Neural progenitor cell (in vitro differentiated cells): ENCODE data around the gene ZNF277. TPM values are rescaled to one million over a fixed set of nuclear protein-coding genes. Genes with fewer than 3 reads are reported as not detected.

Source experiments
- DNase-seq: peaks from one replicate; pipeline ENCODE4 v3.0.0-alpha.2; 2016; ENCODE audit warnings: low spot score
- H2AFZ ChIP-seq: fragments of 200-600 bp; sonication (generic); replicated peaks from 2 replicates; pipeline ENCODE4 v1.6.1; 2016; ENCODE audit warnings: antibody characterized with exemption
- H3F3A ChIP-seq: fragments of 200-600 bp; sonication (generic); 2 replicates; pipeline ENCODE4 v1.6.1; 2016; ENCODE audit warnings: antibody characterized with exemption, low read depth
- H3K27ac ChIP-seq: fragments of 200-600 bp; sonication (generic); 2 replicates; pipeline ENCODE4 v1.5.1; 2016; ENCODE audit warnings: mild to moderate bottlenecking
- H3K27me3 ChIP-seq: fragments of 200-600 bp; sonication (generic); 2 replicates; pipeline ENCODE4 v1.6.1; 2016; ENCODE audit warnings: mild to moderate bottlenecking, moderate library complexity
- H3K36me3 ChIP-seq: fragments of 200-600 bp; sonication (generic); 2 replicates; pipeline ENCODE4 v1.5.1; 2016
- H3K4me1 ChIP-seq: fragments of 200-600 bp; sonication (generic); 2 replicates; pipeline ENCODE4 v1.6.1; 2016; ENCODE audit warnings: mixed run types
- H3K4me2 ChIP-seq: fragments of 200-600 bp; sonication (generic); 2 replicates; pipeline ENCODE4 v1.6.1; 2016
- H3K4me3 ChIP-seq: fragments of 200-600 bp; sonication (generic); 2 replicates; pipeline ENCODE4 v1.5.1; 2016
- H3K79me2 ChIP-seq: fragments of 200-600 bp; sonication (generic); 2 replicates; pipeline ENCODE4 v1.6.1; 2016; ENCODE audit warnings: low read depth
- H3K9ac ChIP-seq: fragments of 200-600 bp; sonication (generic); 2 replicates; pipeline ENCODE4 v1.6.1; 2016
- H3K9me3 ChIP-seq: fragments of 200-600 bp; sonication (generic); 2 replicates; pipeline ENCODE4 v1.5.1; 2016; ENCODE audit warnings: low read depth
- H4K20me1 ChIP-seq: fragments of 200-600 bp; sonication (generic); 2 replicates; pipeline ENCODE4 v1.6.1; 2016; ENCODE audit warnings: low read depth
- H3K27ac Mint-ChIP-seq: 3 replicates; pipeline ENCODE4 v1.8.0; 2021; ENCODE audit warnings: mixed read lengths
- H3K27me3 Mint-ChIP-seq: 2 replicates; pipeline ENCODE4 v1.8.0; 2022; ENCODE audit warnings: low read depth, mild to moderate bottlenecking, inconsistent platforms, moderate library complexity, mixed read lengths; ENCODE audit not compliant: insufficient read depth
- H3K36me3 Mint-ChIP-seq: 3 replicates; pipeline ENCODE4 v1.8.0; 2021; ENCODE audit warnings: mixed read lengths
- H3K4me1 Mint-ChIP-seq: 3 replicates; pipeline ENCODE4 v1.8.0; 2021; ENCODE audit warnings: mixed read lengths
- H3K4me3 Mint-ChIP-seq: 3 replicates; pipeline ENCODE4 v1.8.0; 2021; ENCODE audit warnings: mild to moderate bottlenecking, moderate library complexity, mixed read lengths
- H3K9me3 Mint-ChIP-seq: 3 replicates; pipeline ENCODE4 v1.8.0; 2020; ENCODE audit warnings: mixed read lengths
- EZH2 ChIP-seq: fragments of 200-600 bp; sonication (generic); IDR thresholded peaks from 2 replicates; pipeline ENCODE4 v1.6.1; 2017; ENCODE audit warnings: antibody characterized with exemption, mild to moderate bottlenecking, moderate library complexity
- EZH2phosphoT487 ChIP-seq: fragments of 200-600 bp; sonication (generic); IDR thresholded peaks from 2 replicates; pipeline ENCODE4 v1.6.1; 2017; ENCODE audit warnings: antibody characterized with exemption
- total RNA-seq: library from RNA; depleted of rRNA; stranded (reverse); fragments of >200 nt; gene quantifications from 2 replicates; pipeline ENCODE4 v1.2.3, GENCODE V29; 2015; ENCODE audit warnings: low replicate concordance
- TF ChIP-seq, protein P1 (sequence below): fragments of 200-600 bp; sonication (generic); IDR thresholded peaks from 2 replicates; pipeline ENCODE4 v1.5.1; 2017; ENCODE audit warnings: antibody characterized with exemption, mild to moderate bottlenecking

ZNF277 gene
- total RNA-seq, 1 donor from 2014 or later: 55.5 TPM

DNA sequence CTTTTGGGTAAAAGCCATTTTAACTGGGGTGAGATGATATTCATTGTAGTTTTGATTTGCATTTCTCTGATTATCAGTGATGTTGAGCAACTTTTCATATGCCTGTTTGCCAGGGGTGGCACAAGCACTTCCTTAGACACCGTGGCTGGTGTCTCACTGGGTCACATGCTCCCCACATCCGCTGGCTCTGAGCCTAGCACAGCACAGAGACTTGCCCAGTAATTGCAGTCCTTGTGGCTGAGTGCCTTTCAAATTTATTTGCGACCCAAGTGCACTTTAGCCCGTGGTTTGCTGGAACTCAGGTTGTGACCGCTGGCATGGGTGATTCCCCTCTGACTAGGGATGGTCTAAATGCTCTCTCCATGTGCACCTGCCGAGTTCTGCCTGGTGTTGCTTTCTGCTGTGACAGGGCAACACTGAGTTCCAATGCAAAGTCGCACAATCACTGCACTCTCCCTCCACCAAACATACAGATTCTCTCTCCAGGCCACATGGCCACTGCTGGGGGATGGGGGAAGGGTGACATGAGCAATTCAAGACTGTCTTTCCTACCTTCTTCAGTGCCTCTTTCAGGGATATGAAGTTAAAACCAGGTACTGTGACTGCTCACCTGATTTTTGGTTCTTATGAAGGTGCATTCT, 66.5 kb downstream of the ZNF277 start:
- no peaks in the 10 kb centered on the region for H3K9me3 Mint-ChIP-seq

DNA sequence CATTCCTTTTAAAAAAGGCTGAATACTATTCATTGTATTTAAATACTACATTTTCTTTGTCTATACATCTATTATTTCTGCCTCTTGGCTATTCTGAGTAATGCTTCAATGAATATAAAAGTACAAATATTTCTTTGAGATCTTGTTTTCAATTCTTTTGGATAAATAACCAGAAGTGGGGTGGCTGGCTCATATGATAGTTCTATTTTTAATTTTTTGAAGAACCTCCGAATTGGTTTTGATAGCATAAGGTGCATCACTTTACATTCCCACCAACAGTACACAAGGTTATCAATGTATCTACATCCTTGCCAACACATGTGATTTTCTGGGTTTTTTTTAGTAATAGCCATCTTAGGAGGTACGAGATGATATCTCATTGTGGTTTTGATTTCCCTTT, 72.5 kb downstream of the ZNF277 start:
- Histone ChIP-seq H3K4me3 (no peak overlapping the region), H3K27ac (no peak overlapping the region), H3K79me2 (peaks cover 10% of the 10 kb centered on the region), H3K36me3 (no peaks in the 10 kb centered on the region), H3K4me1 (peaks cover 16% of the 10 kb centered on the region), H2AFZ (no peak overlapping the region), H3K9ac (no peak overlapping the region), H3K27me3 (no peaks in the 10 kb centered on the region), H3K4me2 (no peak overlapping the region), H3F3A (no peaks in the 10 kb centered on the region), H4K20me1 (peaks cover 9% of the 10 kb centered on the region), H3K9me3 (no peaks in the 10 kb centered on the region)
- H3K4me1 Mint-ChIP-seq: no peaks in the 10 kb centered on the region
- no peak overlapping the region for H3K27ac Mint-ChIP-seq
- peaks cover 3% of the 10 kb centered on the region for H3K9me3 Mint-ChIP-seq
- H3K27me3 Mint-ChIP-seq: no peaks in the 10 kb centered on the region
- no peaks in the 10 kb centered on the region for H3K36me3 Mint-ChIP-seq
- no peak overlapping the region for H3K4me3 Mint-ChIP-seq
- DNase-seq: no peak
- no peak for TF ChIP-seq EZH2
- TF ChIP-seq, protein P1, sequence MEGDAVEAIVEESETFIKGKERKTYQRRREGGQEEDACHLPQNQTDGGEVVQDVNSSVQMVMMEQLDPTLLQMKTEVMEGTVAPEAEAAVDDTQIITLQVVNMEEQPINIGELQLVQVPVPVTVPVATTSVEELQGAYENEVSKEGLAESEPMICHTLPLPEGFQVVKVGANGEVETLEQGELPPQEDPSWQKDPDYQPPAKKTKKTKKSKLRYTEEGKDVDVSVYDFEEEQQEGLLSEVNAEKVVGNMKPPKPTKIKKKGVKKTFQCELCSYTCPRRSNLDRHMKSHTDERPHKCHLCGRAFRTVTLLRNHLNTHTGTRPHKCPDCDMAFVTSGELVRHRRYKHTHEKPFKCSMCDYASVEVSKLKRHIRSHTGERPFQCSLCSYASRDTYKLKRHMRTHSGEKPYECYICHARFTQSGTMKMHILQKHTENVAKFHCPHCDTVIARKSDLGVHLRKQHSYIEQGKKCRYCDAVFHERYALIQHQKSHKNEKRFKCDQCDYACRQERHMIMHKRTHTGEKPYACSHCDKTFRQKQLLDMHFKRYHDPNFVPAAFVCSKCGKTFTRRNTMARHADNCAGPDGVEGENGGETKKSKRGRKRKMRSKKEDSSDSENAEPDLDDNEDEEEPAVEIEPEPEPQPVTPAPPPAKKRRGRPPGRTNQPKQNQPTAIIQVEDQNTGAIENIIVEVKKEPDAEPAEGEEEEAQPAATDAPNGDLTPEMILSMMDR: no peak
- TF ChIP-seq EZH2phosphoT487: no peak

More for the DNA sequence above, 66.5 kb downstream of the ZNF277 start:
- DNase-seq: no peak
- H3K79me2 ChIP-seq: peaks cover 9% of the 10 kb centered on the region
- H3K27me3 ChIP-seq: no peaks in the 10 kb centered on the region
- H3K9me3 ChIP-seq: no peaks in the 10 kb centered on the region
- H2AFZ ChIP-seq: no peak overlapping the region
- peaks cover 21% of the 10 kb centered on the region for H3K4me1 ChIP-seq
- no peaks in the 10 kb centered on the region for H3K27me3 Mint-ChIP-seq
- H3K36me3 ChIP-seq: no peaks in the 10 kb centered on the region
- H3K4me2 ChIP-seq: no peak overlapping the region
- no peak overlapping the region for H3K9ac ChIP-seq
- H3K27ac ChIP-seq: no peak overlapping the region
- H3K36me3 Mint-ChIP-seq: no peaks in the 10 kb centered on the region
- TF ChIP-seq, protein P1: no peak
- no peak for TF ChIP-seq EZH2
- TF ChIP-seq EZH2phosphoT487: no peak
- no peaks in the 10 kb centered on the region for H3F3A ChIP-seq
- H3K4me3 Mint-ChIP-seq: no peak overlapping the region
- H3K4me1 Mint-ChIP-seq: no peaks in the 10 kb centered on the region
- H3K4me3 ChIP-seq: no peak overlapping the region
- no peak overlapping the region for H3K27ac Mint-ChIP-seq
- H4K20me1 ChIP-seq: peaks cover 9% of the 10 kb centered on the region

DNA sequence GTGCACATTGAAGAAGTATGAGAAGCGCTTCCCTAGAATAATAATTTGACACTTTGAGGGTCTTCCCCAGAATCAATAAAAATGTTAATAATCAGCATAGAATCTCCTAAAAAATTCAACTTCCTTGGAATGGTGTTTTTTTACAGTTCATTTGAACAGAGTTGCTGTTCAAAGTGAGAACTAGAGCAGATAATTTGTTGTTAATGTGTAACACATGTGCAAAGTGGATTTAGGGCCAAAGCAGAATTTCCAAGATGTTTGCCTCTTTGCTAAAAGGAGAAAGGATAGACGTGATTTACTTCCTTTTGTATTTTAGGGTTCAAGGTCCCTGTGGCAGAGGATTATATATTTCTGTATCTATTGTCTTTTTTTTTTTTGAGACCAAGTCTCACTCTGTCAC, 73.8 kb downstream of the ZNF277 start:
- no peak for DNase-seq
- no peak overlapping the region for H3K4me3 ChIP-seq
- peaks cover 6% of the 10 kb centered on the region for H3K79me2 ChIP-seq
- no peaks in the 10 kb centered on the region for H3K9me3 ChIP-seq
- H3F3A ChIP-seq: no peaks in the 10 kb centered on the region
- H3K9me3 Mint-ChIP-seq: peaks cover 3% of the 10 kb centered on the region
- no peak overlapping the region for H2AFZ ChIP-seq
- H3K4me3 Mint-ChIP-seq: no peak overlapping the region
- no peak overlapping the region for H3K27ac Mint-ChIP-seq
- H3K4me1 ChIP-seq: peaks cover 5% of the 10 kb centered on the region
- no peak overlapping the region for H3K9ac ChIP-seq
- no peaks in the 10 kb centered on the region for H3K36me3 ChIP-seq
- H3K36me3 Mint-ChIP-seq: no peaks in the 10 kb centered on the region
- H3K27ac ChIP-seq: no peak overlapping the region
- no peaks in the 10 kb centered on the region for H3K27me3 ChIP-seq
- TF ChIP-seq EZH2phosphoT487 (no peak), EZH2 (no peak)
- TF ChIP-seq, protein P1: no peak
- H3K4me2 ChIP-seq: no peak overlapping the region
- peaks cover under 1% of the 10 kb centered on the region for H4K20me1 ChIP-seq
- no peaks in the 10 kb centered on the region for H3K27me3 Mint-ChIP-seq
- H3K4me1 Mint-ChIP-seq: no peaks in the 10 kb centered on the region
